ENCODE data around the gene TPPP. TPM values are rescaled to one million over a fixed set of nuclear protein-coding genes. Genes with fewer than 3 reads are reported as not detected.
A peak's percentile ranks its signal among the peaks of the same experiment; 100 is the strongest.
"Not testable (repeated sequence)": the region's sequence is repeated elsewhere in the genome, so short reads cannot be mapped to it uniquely, and the experiment has no call there.

The TPPP gene
- total RNA-seq (ENCODE audit: low replicate concordance): not detected in 2 replicates

GRCh38 chr5:693271-694041 is at the start of gene TPPP:
TSS of gene TPPP (minus strand) at chr5:693352. CDS start at chr5:678060, 15,292 bp downstream.
- H3K4me3 ChIP-seq (ENCODE audit: low read depth, low read length): peak within 1 kb of the TSS; percentile 40
- DNase-seq (ENCODE audit: low read depth): peak; percentile 20

- DNase-seq (ENCODE audit: low read depth); H3K4me3 ChIP-seq (ENCODE audit: low read depth, low read length): not testable (repeated sequence)
These were observed 49.1 kb upstream of the TPPP start for GRCh38 chr5:742276-742675.

- not testable (repeated sequence) for DNase-seq (ENCODE audit: low read depth); H3K4me3 ChIP-seq (ENCODE audit: low read depth, low read length)
These were observed 41.0 kb upstream of the TPPP start for GRCh38 chr5:734145-734544.

GRCh38 chr5:732754-733454 is 39.8 kb upstream of the TPPP start:
- not testable (repeated sequence) for DNase-seq (ENCODE audit: low read depth); H3K4me3 ChIP-seq (ENCODE audit: low read depth, low read length)

- DNase-seq (ENCODE audit: low read depth); H3K4me3 ChIP-seq (ENCODE audit: low read depth, low read length): not testable (repeated sequence)
These were observed 36.1 kb upstream of the TPPP start for GRCh38 chr5:729225-729624.

GRCh38 chr5:727087-727486 is 33.9 kb upstream of the TPPP start:
- DNase-seq (ENCODE audit: low read depth); H3K4me3 ChIP-seq (ENCODE audit: low read depth, low read length): not testable (repeated sequence)

- not testable (repeated sequence) for DNase-seq (ENCODE audit: low read depth)
These were observed 30.7 kb upstream of the TPPP start for GRCh38 chr5:723865-724264.

GRCh38 chr5:723309-723708 is 30.2 kb upstream of the TPPP start:
- DNase-seq (ENCODE audit: low read depth); H3K4me3 ChIP-seq (ENCODE audit: low read depth, low read length): not testable (repeated sequence)

More at GRCh38 chr5:723865-724264, 30.7 kb upstream of the TPPP start:
- not testable (repeated sequence) for H3K4me3 ChIP-seq (ENCODE audit: low read depth, low read length)

- not testable (repeated sequence) for H3K4me3 ChIP-seq (ENCODE audit: low read depth, low read length); DNase-seq (ENCODE audit: low read depth)
These were observed 26.2 kb upstream of the TPPP start for GRCh38 chr5:719379-719778.

GRCh38 chr5:717143-717542 is 24.0 kb upstream of the TPPP start:
- no peak for TF ChIP-seq CTCF (IDR thresholded peaks at IDR 0.05; ENCODE audit: insufficient read depth, low read length)
- DNase-seq (ENCODE audit: low read depth): no peak

GRCh38 chr5:716740-717139 is 23.6 kb upstream of the TPPP start:
- DNase-seq (ENCODE audit: low read depth): peak; percentile 11
- not testable (repeated sequence) for H3K4me3 ChIP-seq (ENCODE audit: low read depth, low read length)

More at GRCh38 chr5:717143-717542, 24.0 kb upstream of the TPPP start:
- H3K4me3 ChIP-seq (ENCODE audit: low read depth, low read length): no peak overlapping the region

GRCh38 chr5:715636-716035 is 22.5 kb upstream of the TPPP start:
- H3K4me3 ChIP-seq (ENCODE audit: low read depth, low read length); DNase-seq (ENCODE audit: low read depth): not testable (repeated sequence)

GRCh38 chr5:714215-715118 is 21.3 kb upstream of the TPPP start:
- H3K4me3 ChIP-seq (ENCODE audit: low read depth, low read length); DNase-seq (ENCODE audit: low read depth): not testable (repeated sequence)

- not testable (repeated sequence) for H3K4me3 ChIP-seq (ENCODE audit: low read depth, low read length); DNase-seq (ENCODE audit: low read depth)
These were observed 20.5 kb upstream of the TPPP start for GRCh38 chr5:713686-714085.

GRCh38 chr5:708848-709517 is 15.8 kb upstream of the TPPP start:
- H3K4me3 ChIP-seq (ENCODE audit: low read depth, low read length); DNase-seq (ENCODE audit: low read depth): not testable (repeated sequence)

GRCh38 chr5:708374-708773 is 15.2 kb upstream of the TPPP start:
- not testable (repeated sequence) for H3K4me3 ChIP-seq (ENCODE audit: low read depth, low read length); DNase-seq (ENCODE audit: low read depth)

GRCh38 chr5:706127-706526 is 13.0 kb upstream of the TPPP start:
- DNase-seq (ENCODE audit: low read depth); H3K4me3 ChIP-seq (ENCODE audit: low read depth, low read length): not testable (repeated sequence)

Measured in fibroblast of the aortic adventitia (primary cell).